ENCODE data around the gene ERCC6L2. TPM values are rescaled to one million over a fixed set of nuclear protein-coding genes. Genes with fewer than 3 reads are reported as not detected.

Gene ERCC6L2
- total RNA-seq, 1 donor from 2014 or later = 35.8 TPM

GRCh38 chr9:95930277-95930676 lies 54.8 kb downstream of the ERCC6L2 start:
- TF ChIP-seq CTCF (IDR thresholded peaks at IDR 0.05) = no peak
- DNase-seq (ENCODE audit: low spot score) = no peak
- peaks cover 41% of the 10 kb centered on the region for H3K36me3 Mint-ChIP-seq (ENCODE audit: low read depth)
- H3K27me3 Mint-ChIP-seq (ENCODE audit: low read depth) = no peaks in the 10 kb centered on the region
- no peak overlapping the region for H3K4me3 Mint-ChIP-seq (ENCODE audit: unreplicated experiment)
- no peaks in the 10 kb centered on the region for H3K4me1 Mint-ChIP-seq (ENCODE audit: low read depth)
- H3K9me3 Mint-ChIP-seq (ENCODE audit: low read depth) = no peaks in the 10 kb centered on the region
- no peak overlapping the region for H3K27ac Mint-ChIP-seq (ENCODE audit: unreplicated experiment)

- peaks cover 4% of the 10 kb centered on the region for H3K4me1 Mint-ChIP-seq (ENCODE audit: low read depth)
Observed at GRCh38 chr9:95935861-95936578, 60.5 kb downstream of the ERCC6L2 start.

GRCh38 chr9:95936579-95937075 lies 61.1 kb downstream of the ERCC6L2 start:
- no peak overlapping the region for H3K27ac Mint-ChIP-seq (ENCODE audit: unreplicated experiment)
- H3K4me1 Mint-ChIP-seq (ENCODE audit: low read depth) = peaks cover 4% of the 10 kb centered on the region

More at GRCh38 chr9:95935861-95936578, 60.5 kb downstream of the ERCC6L2 start:
- DNase-seq (ENCODE audit: low spot score) = no peak
- Mint-ChIP-seq H3K4me3 (ENCODE audit: unreplicated experiment) (no peak overlapping the region), H3K36me3 (ENCODE audit: low read depth) (peaks cover 59% of the 10 kb centered on the region), H3K27ac (ENCODE audit: unreplicated experiment) (no peak overlapping the region), H3K27me3 (ENCODE audit: low read depth) (no peaks in the 10 kb centered on the region), H3K9me3 (ENCODE audit: low read depth) (peaks cover 33% of the 10 kb centered on the region)
- TF ChIP-seq CTCF (IDR thresholded peaks at IDR 0.05) = no peak

GRCh38 chr9:95937131-95937530 lies 61.6 kb downstream of the ERCC6L2 start:
- Mint-ChIP-seq H3K27me3 (ENCODE audit: low read depth) (no peaks in the 10 kb centered on the region), H3K4me3 (ENCODE audit: unreplicated experiment) (no peak overlapping the region), H3K4me1 (ENCODE audit: low read depth) (peaks cover 4% of the 10 kb centered on the region), H3K9me3 (ENCODE audit: low read depth) (peaks cover 33% of the 10 kb centered on the region), H3K27ac (ENCODE audit: unreplicated experiment) (no peak overlapping the region), H3K36me3 (ENCODE audit: low read depth) (peaks cover 57% of the 10 kb centered on the region)
- no peak for DNase-seq (ENCODE audit: low spot score)
- TF ChIP-seq CTCF (IDR thresholded peaks at IDR 0.05) = no peak

More at GRCh38 chr9:95936579-95937075, 61.1 kb downstream of the ERCC6L2 start:
- Mint-ChIP-seq H3K4me3 (ENCODE audit: unreplicated experiment) (no peak overlapping the region), H3K36me3 (ENCODE audit: low read depth) (peaks cover 56% of the 10 kb centered on the region), H3K9me3 (ENCODE audit: low read depth) (peaks cover 33% of the 10 kb centered on the region), H3K27me3 (ENCODE audit: low read depth) (no peaks in the 10 kb centered on the region)
- no peak for DNase-seq (ENCODE audit: low spot score)
- TF ChIP-seq CTCF (IDR thresholded peaks at IDR 0.05) = no peak

- Mint-ChIP-seq H3K27ac (ENCODE audit: unreplicated experiment) (no peak overlapping the region), H3K4me1 (ENCODE audit: low read depth) (peaks cover 4% of the 10 kb centered on the region), H3K9me3 (ENCODE audit: low read depth) (peaks cover 33% of the 10 kb centered on the region), H3K36me3 (ENCODE audit: low read depth) (peaks cover 60% of the 10 kb centered on the region), H3K27me3 (ENCODE audit: low read depth) (no peaks in the 10 kb centered on the region), H3K4me3 (ENCODE audit: unreplicated experiment) (no peak overlapping the region)
- TF ChIP-seq CTCF (IDR thresholded peaks at IDR 0.05) = no peak
- DNase-seq (ENCODE audit: low spot score) = no peak
Observed at GRCh38 chr9:95938724-95939123, 63.2 kb downstream of the ERCC6L2 start.

All from chondrocyte (in vitro differentiated cells).